COLO668 (cell line): ENCODE results near the gene DMRT1.
A peak's percentile ranks its signal among the peaks of the same experiment; 100 is the strongest.

ENCODE experiments used
- DNase-seq: peaks from one replicate; lab custom pipeline; 2025; ENCODE audit not compliant: unreplicated experiment; lab: John Stamatoyannopoulos, UW

DMRT1 gene

GRCh38 chr9:841371-842209 is at the start of gene DMRT1:
Gene DMRT1 (plus strand): TSS chr9:841697. CDS start chr9:841839, 142 bp downstream.
- DNase-seq: peak; percentile 41

- DNase-seq: no peak
Measured at GRCh38 chr9:792331-793260, 48.9 kb upstream of the DMRT1 start.

DNA sequence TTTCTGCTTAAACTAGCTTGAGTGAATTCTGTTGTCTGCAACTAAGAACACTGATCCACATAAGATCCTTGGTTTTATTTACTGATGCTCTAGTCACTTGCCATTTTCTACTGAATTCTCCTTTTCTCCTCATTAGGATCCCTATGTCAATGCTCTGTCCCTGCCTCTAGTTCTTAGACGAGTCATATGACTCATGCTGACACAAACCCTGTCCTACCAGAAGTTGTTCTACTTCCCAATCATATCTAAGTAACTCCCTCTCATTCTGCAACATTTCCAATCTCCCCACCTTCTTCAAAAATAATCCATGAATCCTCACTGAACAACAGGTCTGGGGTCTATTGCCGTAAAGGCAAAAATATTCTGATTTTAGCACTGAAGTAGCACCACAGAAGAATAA is 47.1 kb upstream of the DMRT1 start:
- no peak for DNase-seq

DNA sequence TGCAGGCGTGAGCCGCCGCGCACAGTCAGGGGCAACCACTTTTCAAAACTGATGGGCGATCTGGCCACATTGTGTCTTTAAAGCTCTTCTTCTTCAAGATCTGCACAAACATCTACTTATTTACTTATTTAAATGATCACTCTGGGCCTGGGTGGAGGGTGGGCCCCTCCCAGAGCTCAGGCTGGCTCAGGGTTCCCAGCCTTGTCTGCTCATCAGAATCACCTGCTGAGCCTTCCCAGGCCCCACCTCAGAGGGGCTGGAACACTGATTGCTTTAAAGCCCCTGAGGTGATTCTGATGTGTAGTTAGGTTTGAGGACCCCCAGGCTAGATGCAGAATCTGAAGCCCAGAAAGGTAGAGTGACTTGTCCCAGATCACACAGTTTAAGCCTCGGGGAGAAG is 45.6 kb upstream of the DMRT1 start:
- no peak for DNase-seq

DNA sequence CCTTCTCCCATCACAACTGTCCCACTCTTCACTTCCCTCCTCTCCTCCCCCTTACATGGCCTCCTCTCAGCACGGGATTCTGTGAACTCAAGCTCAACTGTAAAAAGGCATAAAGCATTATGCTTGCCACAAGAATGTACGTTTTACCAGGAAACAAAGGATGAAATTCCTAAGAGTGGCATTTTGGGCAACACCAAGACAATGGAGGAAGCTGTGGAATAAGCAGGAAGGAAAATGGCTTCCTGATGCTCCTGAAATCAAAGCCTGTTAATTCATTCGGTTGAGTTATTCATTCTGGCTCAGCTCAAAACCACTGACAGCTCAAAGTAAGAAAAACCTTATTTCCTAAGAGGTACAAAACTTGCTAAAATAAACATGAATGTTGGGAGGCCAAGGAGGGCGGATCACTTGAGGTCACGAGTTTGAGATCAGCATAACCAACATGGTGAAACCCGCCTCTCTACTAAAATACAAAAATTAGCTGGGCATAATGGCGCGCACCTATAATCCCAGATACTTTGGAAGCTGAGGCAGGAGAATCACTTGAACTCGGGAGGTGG is 40.8 kb upstream of the DMRT1 start:
- no peak for DNase-seq

- DNase-seq: no peak
Measured at GRCh38 chr9:801399-802071, 40.0 kb upstream of the DMRT1 start.

DNA sequence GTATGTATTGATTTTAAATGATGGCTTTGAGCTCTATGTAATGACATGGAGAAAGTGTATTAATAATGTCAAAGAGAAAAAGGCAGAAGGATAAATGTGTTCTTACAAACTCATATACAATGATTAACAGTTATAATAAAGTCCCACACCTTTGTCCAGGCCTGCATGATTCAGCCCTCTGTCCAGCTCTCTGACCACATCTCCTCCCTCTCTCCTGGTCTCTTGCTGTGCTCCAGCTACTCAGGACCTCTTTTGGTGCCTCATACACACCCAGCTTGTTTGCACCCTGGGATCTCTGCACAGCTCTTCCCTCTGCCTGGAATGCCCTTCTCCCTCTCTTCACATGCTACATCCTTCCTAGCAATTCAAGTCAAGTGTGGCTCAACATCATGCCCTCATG is 37.5 kb upstream of the DMRT1 start:
- DNase-seq: no peak

- DNase-seq: no peak
Measured at GRCh38 chr9:805151-805550, 36.3 kb upstream of the DMRT1 start.

- DNase-seq: no peak
Measured at GRCh38 chr9:806285-807156, 35.0 kb upstream of the DMRT1 start.

DNA sequence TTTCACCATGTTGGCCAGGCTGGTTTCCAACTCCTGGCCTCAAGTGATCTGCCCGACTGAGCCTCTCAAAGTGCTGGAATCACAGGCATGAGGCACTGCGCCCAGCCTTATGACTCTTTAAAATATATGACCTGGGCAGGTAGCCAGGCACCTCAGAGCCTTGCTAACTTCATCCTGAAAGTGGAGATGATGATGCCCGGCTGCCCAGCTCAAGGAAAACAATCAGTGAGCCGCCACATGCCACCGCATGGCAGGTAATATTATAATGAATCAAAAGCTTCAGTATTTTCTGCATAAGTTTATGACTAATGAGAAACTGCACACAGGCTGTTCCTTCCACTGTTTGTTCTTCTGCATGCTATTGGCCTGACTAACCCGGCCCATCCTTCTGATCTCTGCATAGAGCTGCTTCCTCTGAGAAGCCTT is 30.4 kb upstream of the DMRT1 start:
- no peak for DNase-seq

DNA sequence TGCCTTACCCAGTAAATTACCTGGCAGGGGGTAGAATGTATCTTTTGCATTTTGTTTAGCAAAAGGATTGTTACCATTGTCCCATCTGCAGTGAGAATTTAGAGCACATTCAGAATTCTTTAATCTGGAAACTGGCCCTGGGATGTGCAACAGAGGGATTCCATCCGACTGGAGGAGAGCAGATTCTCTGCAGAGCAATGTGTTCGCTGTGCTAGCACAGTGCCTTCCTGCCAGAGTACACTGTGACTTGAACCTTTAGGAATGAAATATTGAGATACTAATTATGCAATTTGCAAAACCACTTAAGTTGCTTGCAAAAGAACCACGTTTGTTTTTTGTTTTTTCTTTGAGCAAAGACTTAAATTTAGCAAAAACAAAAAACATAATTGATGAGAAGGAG is 22.5 kb upstream of the DMRT1 start:
- no peak for DNase-seq

DNA sequence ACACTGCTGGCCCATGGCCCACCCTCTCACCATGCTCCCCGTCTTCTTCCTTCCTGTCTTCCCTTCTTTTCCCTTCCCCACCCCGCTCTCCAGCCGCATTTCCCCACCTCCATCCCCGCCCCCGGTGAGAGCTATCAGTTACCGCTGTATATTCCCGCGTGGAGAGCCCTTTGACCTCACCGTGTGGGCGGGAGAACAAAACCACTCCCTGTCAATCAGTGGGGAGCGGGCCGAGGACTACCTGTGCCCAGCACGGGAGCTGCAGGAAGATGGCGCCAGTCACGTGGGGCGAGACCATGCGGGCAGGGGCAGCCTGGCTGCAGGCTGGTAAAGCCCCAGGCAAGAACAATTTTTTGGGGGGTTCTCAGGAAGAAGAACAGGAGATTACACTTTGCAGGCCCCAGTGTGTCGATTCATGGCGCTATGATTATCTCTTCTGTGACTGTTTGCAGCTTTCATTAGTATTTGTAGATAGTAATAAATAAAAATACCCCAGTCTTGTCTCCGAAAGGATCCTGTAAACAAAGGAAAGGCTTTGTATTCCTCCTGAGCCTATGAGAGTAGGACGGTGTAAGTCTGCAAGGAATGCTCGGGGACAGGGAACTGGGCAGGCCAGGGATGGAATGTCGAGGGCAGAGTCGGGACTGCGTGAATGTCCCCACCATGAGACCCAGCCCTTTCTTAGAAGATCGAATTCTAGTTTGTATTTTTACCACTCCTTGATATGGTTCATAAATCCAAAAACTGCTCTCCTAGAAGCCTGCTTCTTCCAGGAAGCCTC is 14.8 kb upstream of the DMRT1 start:
- no peak for DNase-seq

DNA sequence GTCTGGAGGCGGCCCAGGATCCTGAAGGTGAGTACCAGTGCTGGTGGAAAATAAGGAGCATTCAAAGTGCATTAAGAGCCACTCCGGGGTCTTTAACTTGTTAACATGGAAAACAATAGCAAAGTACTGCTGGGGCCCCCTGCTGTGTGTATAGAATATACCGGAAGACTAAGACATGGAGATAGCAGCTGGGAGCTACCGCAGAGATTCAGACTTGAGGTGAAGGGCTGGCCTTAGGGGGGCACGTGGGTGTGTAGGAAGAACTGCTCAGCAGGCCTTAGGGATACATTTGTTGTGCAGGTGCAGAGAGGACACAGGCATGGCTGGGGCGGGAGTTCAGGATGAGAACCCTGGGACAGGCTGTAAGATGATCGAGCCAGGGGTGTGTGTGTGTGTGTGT is 1.2 kb upstream of the DMRT1 start:
- no peak for DNase-seq

- no peak for DNase-seq
Measured at GRCh38 chr9:842635-843426, 1.3 kb downstream of the DMRT1 start.

DNA sequence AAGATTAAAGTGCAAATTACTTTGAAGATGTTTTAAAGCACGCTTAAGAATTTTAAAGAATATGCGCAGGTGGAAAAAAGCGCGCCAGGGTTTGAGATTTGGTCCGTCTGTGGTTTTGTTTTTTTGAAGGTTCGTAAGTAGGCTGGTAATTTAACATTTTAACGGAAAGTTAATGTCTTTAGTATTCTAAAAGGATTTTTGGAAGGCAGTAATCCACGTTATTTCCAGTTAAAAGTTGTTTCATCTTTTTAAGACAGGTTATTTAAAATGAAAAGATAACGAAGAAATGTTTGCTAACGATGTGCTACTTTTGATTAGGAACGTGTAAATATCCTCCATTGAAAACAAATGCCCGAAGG is 1.9 kb downstream of the DMRT1 start:
- DNase-seq: no peak

GRCh38 chr9:846852-847251 is 5.4 kb downstream of the DMRT1 start:
- no peak for DNase-seq

DNA sequence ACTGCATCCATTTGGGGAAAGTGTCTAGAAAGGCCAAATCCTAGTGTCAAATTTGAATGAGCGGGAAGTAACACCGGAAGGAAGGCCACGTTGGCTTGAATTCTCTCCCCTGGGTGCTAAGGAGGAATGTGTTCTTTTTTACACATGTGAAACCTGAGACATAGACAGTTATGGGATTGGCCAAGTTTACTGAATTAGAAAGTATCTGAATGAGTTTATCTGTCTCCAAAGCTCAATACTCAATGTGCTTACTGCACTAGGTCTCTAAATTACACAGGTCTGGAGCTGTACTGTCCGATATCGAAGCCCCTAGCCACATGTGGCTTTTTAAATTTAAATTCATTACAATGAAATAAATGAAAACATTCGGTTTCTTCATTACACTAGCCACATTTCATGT is 6.0 kb downstream of the DMRT1 start:
- no peak for DNase-seq

DNA sequence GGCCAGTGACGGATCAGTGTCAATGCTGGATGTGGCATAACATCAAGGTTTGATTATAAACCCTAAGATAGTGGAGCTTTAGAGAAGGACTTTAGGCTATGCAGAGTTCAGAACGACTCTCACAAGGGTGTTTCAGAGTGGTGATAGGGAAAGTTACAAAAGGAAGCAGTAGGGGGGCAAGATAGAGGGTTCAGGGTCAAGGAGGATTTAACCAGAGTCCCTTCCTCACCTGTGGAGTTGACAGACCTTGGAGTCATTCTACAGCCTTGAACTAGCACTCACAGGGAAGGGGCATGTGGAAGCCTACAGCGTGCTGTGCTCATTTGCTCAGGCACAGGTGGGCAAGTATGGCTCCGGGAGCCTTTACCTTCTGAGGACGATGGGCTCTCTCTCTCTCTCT is 7.9 kb downstream of the DMRT1 start:
- DNase-seq: no peak

- no peak for DNase-seq
Measured at GRCh38 chr9:852539-852938, 11.0 kb downstream of the DMRT1 start.
